C4-2B (cell line): ENCODE measurements around the gene SUSD4.

ENCODE experiments used
- ZFX ChIP-seq: fragments of 450-650 bp; IDR thresholded peaks from 2 replicates; pipeline ENCODE4 v1.6.1; 2017
- TF ChIP-seq, protein P1 (sequence below): fragments of 450-650 bp; conservative IDR thresholded peaks from 2 replicates; pipeline ENCODE4 v1.5.1; 2017; ENCODE audit warnings: mild to moderate bottlenecking

GRCh38 chr1:223352944-223353343 is 11.0 kb downstream of the SUSD4 start:
- TF ChIP-seq, protein P1, sequence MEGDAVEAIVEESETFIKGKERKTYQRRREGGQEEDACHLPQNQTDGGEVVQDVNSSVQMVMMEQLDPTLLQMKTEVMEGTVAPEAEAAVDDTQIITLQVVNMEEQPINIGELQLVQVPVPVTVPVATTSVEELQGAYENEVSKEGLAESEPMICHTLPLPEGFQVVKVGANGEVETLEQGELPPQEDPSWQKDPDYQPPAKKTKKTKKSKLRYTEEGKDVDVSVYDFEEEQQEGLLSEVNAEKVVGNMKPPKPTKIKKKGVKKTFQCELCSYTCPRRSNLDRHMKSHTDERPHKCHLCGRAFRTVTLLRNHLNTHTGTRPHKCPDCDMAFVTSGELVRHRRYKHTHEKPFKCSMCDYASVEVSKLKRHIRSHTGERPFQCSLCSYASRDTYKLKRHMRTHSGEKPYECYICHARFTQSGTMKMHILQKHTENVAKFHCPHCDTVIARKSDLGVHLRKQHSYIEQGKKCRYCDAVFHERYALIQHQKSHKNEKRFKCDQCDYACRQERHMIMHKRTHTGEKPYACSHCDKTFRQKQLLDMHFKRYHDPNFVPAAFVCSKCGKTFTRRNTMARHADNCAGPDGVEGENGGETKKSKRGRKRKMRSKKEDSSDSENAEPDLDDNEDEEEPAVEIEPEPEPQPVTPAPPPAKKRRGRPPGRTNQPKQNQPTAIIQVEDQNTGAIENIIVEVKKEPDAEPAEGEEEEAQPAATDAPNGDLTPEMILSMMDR: no peak
- TF ChIP-seq ZFX: no peak
